Measurements from ENCODE around the gene CREB3. TPM values are rescaled to one million over a fixed set of nuclear protein-coding genes. Genes with fewer than 3 reads are reported as not detected.

Gene CREB3
- total RNA-seq, 1 experiment from 2014 or later = 27.3 TPM

DNA sequence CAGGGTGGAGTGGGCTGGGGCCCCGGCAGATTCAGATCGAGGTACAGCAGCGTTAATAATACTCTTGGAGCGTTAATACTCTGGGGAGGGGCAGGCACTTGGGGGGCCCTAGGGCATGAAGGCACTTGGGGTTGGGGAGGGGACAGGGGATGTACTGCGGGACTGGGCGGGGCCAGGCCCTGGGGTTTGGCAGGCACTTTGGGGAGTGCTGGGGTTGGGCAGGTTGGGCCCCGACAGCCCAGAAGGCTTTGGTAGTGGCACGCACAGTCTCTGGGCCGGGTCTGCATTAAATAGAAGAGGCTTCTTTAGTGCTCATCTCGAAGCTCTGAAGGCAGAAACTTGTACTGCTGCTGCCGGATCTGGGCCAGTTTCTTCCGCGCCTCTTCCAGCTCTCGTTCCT is 35.0 kb upstream of the CREB3 start:
- Histone ChIP-seq H3K4me2 (ENCODE audit: insufficient read depth, insufficient read length, low read length) (no peak overlapping the region), H3K23ac (ENCODE audit: insufficient read length, low read depth, low read length) (no peak overlapping the region), H3T11ph (ENCODE audit: low read length) (no peak overlapping the region), H4K8ac (replicated peaks; ENCODE audit: insufficient read length, low read depth, low read length) (no peak overlapping the region), H3K14ac (ENCODE audit: insufficient read depth, low read length) (no peak overlapping the region), H2BK15ac (ENCODE audit: low read depth, low read length) (no peak overlapping the region), H3K56ac (ENCODE audit: insufficient read length, low read depth, low read length) (no peak overlapping the region), H2BK5ac (ENCODE audit: insufficient read length, low read length) (no peak overlapping the region), H3K4ac (ENCODE audit: low read depth, low read length) (no peak overlapping the region), H4K20me1 (ENCODE audit: control insufficient read depth, insufficient read depth, insufficient read length) (no peaks in the 10 kb centered on the region), H3K27ac (ENCODE audit: insufficient read length, low read depth, low read length) (no peak overlapping the region), H2BK120ac (ENCODE audit: low read depth, low read length, poor library complexity, severe bottlenecking) (no peak overlapping the region), H2AFZ (ENCODE audit: low read length) (no peak overlapping the region), H3K27me3 (ENCODE audit: insufficient read depth, low read length) (no peaks in the 10 kb centered on the region), H3K18ac (ENCODE audit: insufficient read length, low read depth, low read length) (no peak overlapping the region), H3K9me3 (ENCODE audit: control insufficient read depth, low read depth, low read length) (no peaks in the 10 kb centered on the region), H2BK12ac (ENCODE audit: insufficient read length, low read depth, low read length) (no peak overlapping the region), H3K79me2 (ENCODE audit: insufficient read depth, low read length) (no peaks in the 10 kb centered on the region), H2AK5ac (ENCODE audit: insufficient read length, low read length) (no peak overlapping the region), H4K91ac (ENCODE audit: insufficient read length, low read depth, low read length) (no peak overlapping the region), H3K79me1 (ENCODE audit: insufficient read depth, low read depth, low read length, poor library complexity, severe bottlenecking) (no peaks in the 10 kb centered on the region), H3K4me1 (ENCODE audit: insufficient read depth, low read length) (no peaks in the 10 kb centered on the region), H2BK20ac (ENCODE audit: low read depth, low read length, poor library complexity, severe bottlenecking) (no peak overlapping the region), H3K9ac (ENCODE audit: extremely low read depth, insufficient read length, low read length) (no peak overlapping the region), H3K23me2 (ENCODE audit: insufficient read length, low read depth, low read length, poor library complexity, severe bottlenecking) (no peaks in the 10 kb centered on the region), H4K5ac (ENCODE audit: insufficient read length, low read depth, low read length) (no peak overlapping the region)
- no CpG with 5 or more reads among the region's 14 CpGs for WGBS (ENCODE audit: extremely low coverage, insufficient read length, low lambda C conversion rate)
- Mint-ChIP-seq H3K27me3 (ENCODE audit: low read depth) (no peaks in the 10 kb centered on the region), H3K36me3 (ENCODE audit: insufficient read depth in 1 of 3, low read depth in 3 of 3) (peaks cover 2 to 10% (median 5%) of the 10 kb centered on the region in 3 experiments; a peak in 6 of 7 replicates), H3K27ac (no peak overlapping the region), H3K4me1 (no peaks in the 10 kb centered on the region; a peak in 1 of 4 replicates), H3K4me3 (no peak overlapping the region), H3K9me3 (no peaks in the 10 kb centered on the region)
- DNase-seq = no peak
- TF ChIP-seq, protein P1, sequence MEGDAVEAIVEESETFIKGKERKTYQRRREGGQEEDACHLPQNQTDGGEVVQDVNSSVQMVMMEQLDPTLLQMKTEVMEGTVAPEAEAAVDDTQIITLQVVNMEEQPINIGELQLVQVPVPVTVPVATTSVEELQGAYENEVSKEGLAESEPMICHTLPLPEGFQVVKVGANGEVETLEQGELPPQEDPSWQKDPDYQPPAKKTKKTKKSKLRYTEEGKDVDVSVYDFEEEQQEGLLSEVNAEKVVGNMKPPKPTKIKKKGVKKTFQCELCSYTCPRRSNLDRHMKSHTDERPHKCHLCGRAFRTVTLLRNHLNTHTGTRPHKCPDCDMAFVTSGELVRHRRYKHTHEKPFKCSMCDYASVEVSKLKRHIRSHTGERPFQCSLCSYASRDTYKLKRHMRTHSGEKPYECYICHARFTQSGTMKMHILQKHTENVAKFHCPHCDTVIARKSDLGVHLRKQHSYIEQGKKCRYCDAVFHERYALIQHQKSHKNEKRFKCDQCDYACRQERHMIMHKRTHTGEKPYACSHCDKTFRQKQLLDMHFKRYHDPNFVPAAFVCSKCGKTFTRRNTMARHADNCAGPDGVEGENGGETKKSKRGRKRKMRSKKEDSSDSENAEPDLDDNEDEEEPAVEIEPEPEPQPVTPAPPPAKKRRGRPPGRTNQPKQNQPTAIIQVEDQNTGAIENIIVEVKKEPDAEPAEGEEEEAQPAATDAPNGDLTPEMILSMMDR (conservative IDR thresholded peaks at IDR 0.05) = no peak

All from H9 (cell line).